ENCODE measurements around the gene SPINK14. TPM values are rescaled to one million over a fixed set of nuclear protein-coding genes. Genes with fewer than 3 reads are reported as not detected.

The SPINK14 gene
- total and polyA plus RNA-seq, 4 donors: not detected

- no peak overlapping the region for H3K9ac ChIP-seq (ENCODE audit: insufficient read depth in 1 of 2, low read length in 2 of 2)
- no peaks in the 10 kb centered on the region for H3K36me3 ChIP-seq (ENCODE audit: control insufficient read depth in 4 of 4, insufficient read depth in 4 of 4, low read length in 4 of 4)
- DNase-seq: peak in 2 of 3 donors; percentile 14 to 26
- H3K27ac ChIP-seq (ENCODE audit: low read depth in 1 of 2, low read length in 1 of 2): no peak overlapping the region
- no peak for TF ChIP-seq CTCF (IDR thresholded peaks at IDR 0.05; ENCODE audit: control extremely low read depth, extremely low read depth)
- no peak for ATAC-seq (ENCODE audit: insufficient read depth, low FRiP score)
- no peaks in the 10 kb centered on the region for H3K9me3 ChIP-seq (ENCODE audit: control insufficient read depth in 4 of 4, insufficient read depth in 3 of 4, low read length in 3 of 4)
- no peaks in the 10 kb centered on the region for H3K27me3 ChIP-seq (ENCODE audit: control insufficient read depth in 3 of 3, insufficient read depth in 3 of 3, low read length in 2 of 3)
- peaks cover 0 to 5% (median 0%) of the 10 kb centered on the region in 5 donors for H3K4me1 ChIP-seq (ENCODE audit: control insufficient read depth in 5 of 5, insufficient read depth in 5 of 5, low read length in 5 of 5)
- H3K4me3 ChIP-seq: no peak overlapping the region
Measured at GRCh38 chr5:148208226-148208625, 39.9 kb downstream of the SPINK14 start.

- Histone ChIP-seq H3K4me1 (ENCODE audit: control insufficient read depth in 5 of 5, insufficient read depth in 5 of 5, low read length in 5 of 5) (peaks cover 0 to 5% (median 0%) of the 10 kb centered on the region in 5 donors), H3K36me3 (ENCODE audit: control insufficient read depth in 4 of 4, insufficient read depth in 4 of 4, low read length in 4 of 4) (no peaks in the 10 kb centered on the region), H3K27me3 (ENCODE audit: control insufficient read depth in 3 of 3, insufficient read depth in 3 of 3, low read length in 2 of 3) (no peaks in the 10 kb centered on the region), H3K4me3 (no peak overlapping the region), H3K27ac (ENCODE audit: low read depth in 1 of 2, low read length in 1 of 2) (no peak overlapping the region), H3K9me3 (ENCODE audit: control insufficient read depth in 4 of 4, insufficient read depth in 3 of 4, low read length in 3 of 4) (no peaks in the 10 kb centered on the region), H3K9ac (ENCODE audit: insufficient read depth in 1 of 2, low read length in 2 of 2) (no peak overlapping the region)
- DNase-seq (peak; percentile 22 to 64 (median 24)), ATAC-seq (ENCODE audit: insufficient read depth, low FRiP score) (no peak)
- WGBS, 2 donors: 51 to 68% methylated on average over 3 of the region's 3 CpGs
- no peak for TF ChIP-seq CTCF (IDR thresholded peaks at IDR 0.05; ENCODE audit: control extremely low read depth, extremely low read depth)
Measured at GRCh38 chr5:148209151-148209770, 40.9 kb downstream of the SPINK14 start.

GRCh38 chr5:148214665-148215185 lies 46.4 kb downstream of the SPINK14 start:
- H3K27ac ChIP-seq (ENCODE audit: low read depth in 1 of 2, low read length in 1 of 2): no peak overlapping the region
- peak in 1 of 3 donors; percentile 36 for DNase-seq
- no peaks in the 10 kb centered on the region for H3K36me3 ChIP-seq (ENCODE audit: control insufficient read depth in 4 of 4, insufficient read depth in 4 of 4, low read length in 4 of 4)
- TF ChIP-seq CTCF (IDR thresholded peaks at IDR 0.05; ENCODE audit: control extremely low read depth, extremely low read depth): no peak
- no peaks in the 10 kb centered on the region for H3K27me3 ChIP-seq (ENCODE audit: control insufficient read depth in 3 of 3, insufficient read depth in 3 of 3, low read length in 2 of 3)
- H3K9me3 ChIP-seq (ENCODE audit: control insufficient read depth in 4 of 4, insufficient read depth in 3 of 4, low read length in 3 of 4): no peaks in the 10 kb centered on the region
- WGBS, 2 donors: 83 to 88% methylated on average over 1 of the region's 1 CpG
- H3K4me3 ChIP-seq: no peak overlapping the region
- ATAC-seq (ENCODE audit: insufficient read depth, low FRiP score): no peak
- peaks cover 0 to 4% (median 0%) of the 10 kb centered on the region in 5 donors for H3K4me1 ChIP-seq (ENCODE audit: control insufficient read depth in 5 of 5, insufficient read depth in 5 of 5, low read length in 5 of 5)
- H3K9ac ChIP-seq (ENCODE audit: insufficient read depth in 1 of 2, low read length in 2 of 2): no peak overlapping the region
